ENCODE results near the gene STRAP.

The STRAP gene

DNA sequence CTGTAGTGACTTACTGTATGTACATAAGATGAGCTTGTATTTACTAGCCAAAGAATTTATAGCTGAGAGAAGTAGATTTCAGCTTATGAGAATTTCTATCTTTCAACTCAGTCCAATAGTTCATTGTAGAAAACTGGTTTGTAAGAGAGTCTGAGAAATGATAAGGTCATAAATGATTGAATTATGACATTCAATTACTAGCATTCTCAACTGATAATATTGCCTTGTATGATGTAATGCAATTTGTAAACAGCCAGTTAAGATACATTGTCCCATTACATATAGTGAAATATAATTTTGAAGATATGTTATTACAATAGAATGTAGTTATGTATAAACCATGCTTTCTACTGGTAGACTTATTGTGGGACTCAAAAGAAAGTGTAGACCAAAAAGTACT lies 42.5 kb upstream of the STRAP start:
- Histone ChIP-seq H3K9ac (no peak overlapping the region), H3K9me3 (ENCODE audit: control insufficient read depth, low read length) (no peaks in the 10 kb centered on the region)
- TF ChIP-seq, protein P1, sequence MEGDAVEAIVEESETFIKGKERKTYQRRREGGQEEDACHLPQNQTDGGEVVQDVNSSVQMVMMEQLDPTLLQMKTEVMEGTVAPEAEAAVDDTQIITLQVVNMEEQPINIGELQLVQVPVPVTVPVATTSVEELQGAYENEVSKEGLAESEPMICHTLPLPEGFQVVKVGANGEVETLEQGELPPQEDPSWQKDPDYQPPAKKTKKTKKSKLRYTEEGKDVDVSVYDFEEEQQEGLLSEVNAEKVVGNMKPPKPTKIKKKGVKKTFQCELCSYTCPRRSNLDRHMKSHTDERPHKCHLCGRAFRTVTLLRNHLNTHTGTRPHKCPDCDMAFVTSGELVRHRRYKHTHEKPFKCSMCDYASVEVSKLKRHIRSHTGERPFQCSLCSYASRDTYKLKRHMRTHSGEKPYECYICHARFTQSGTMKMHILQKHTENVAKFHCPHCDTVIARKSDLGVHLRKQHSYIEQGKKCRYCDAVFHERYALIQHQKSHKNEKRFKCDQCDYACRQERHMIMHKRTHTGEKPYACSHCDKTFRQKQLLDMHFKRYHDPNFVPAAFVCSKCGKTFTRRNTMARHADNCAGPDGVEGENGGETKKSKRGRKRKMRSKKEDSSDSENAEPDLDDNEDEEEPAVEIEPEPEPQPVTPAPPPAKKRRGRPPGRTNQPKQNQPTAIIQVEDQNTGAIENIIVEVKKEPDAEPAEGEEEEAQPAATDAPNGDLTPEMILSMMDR (IDR thresholded peaks at IDR 0.05): no peak

DNA sequence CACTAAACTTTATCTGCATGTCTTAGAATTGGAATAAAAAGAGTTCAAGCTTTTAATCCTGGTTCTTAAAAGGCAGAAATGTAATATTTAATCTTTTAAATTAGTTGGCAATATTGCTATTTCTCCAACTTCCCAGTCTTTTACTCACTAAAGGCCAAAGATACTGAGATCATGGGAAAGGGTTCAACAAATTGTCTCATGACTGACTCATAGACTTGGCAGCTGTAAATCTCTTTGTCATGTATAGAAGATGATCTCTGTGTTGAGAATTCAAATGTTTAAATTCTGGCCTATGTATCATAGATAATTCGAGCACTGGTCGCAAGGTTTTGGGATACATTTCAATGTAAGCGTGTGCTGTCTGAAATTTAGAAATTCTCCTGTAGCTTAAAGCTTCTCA lies 40.1 kb upstream of the STRAP start:
- Histone ChIP-seq H2AFZ (no peak overlapping the region), H3K36me3 (ENCODE audit: control insufficient read depth, insufficient read depth, low read length) (no peaks in the 10 kb centered on the region), H3K4me3 (ENCODE audit: low read depth, low read length) (no peak overlapping the region), H3K4me2 (ENCODE audit: low read length) (no peak overlapping the region), H3K9me3 (ENCODE audit: control insufficient read depth, low read length) (no peaks in the 10 kb centered on the region), H3K9ac (no peak overlapping the region), H3K79me2 (no peaks in the 10 kb centered on the region), H3K27me3 (ENCODE audit: control insufficient read depth, insufficient read depth, low read length) (no peaks in the 10 kb centered on the region), H3K27ac (no peak overlapping the region), H3K4me1 (no peaks in the 10 kb centered on the region)
- TF ChIP-seq, protein P1 (IDR thresholded peaks at IDR 0.05): no peak

More for the DNA sequence above, 42.5 kb upstream of the STRAP start:
- Histone ChIP-seq H3K27ac (no peak overlapping the region), H2AFZ (no peak overlapping the region), H3K27me3 (ENCODE audit: control insufficient read depth, insufficient read depth, low read length) (no peaks in the 10 kb centered on the region), H3K4me2 (ENCODE audit: low read length) (no peak overlapping the region), H3K4me3 (ENCODE audit: low read depth, low read length) (no peak overlapping the region), H3K4me1 (no peaks in the 10 kb centered on the region), H3K79me2 (no peaks in the 10 kb centered on the region), H3K36me3 (ENCODE audit: control insufficient read depth, insufficient read depth, low read length) (no peaks in the 10 kb centered on the region)

DNA sequence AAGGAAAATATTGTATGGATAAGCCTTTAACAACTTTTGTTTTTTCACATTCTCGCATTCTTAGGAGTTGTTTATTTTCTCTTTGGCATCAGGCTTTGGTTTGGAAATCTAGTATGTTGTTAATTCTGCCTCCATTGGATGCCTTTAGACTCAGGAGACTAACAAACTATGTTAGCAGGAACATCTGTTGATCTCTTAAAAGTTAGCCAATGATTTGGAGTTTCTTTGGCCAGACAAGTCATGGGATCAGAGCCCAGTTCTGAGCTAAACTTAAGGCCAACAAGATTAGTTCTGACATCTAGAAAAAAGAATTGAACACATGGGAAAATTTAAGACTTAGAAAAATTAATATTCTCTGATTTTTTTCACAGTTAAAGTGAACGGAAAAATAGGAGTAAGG lies 35.3 kb upstream of the STRAP start:
- Histone ChIP-seq H3K27me3 (ENCODE audit: control insufficient read depth, insufficient read depth, low read length) (no peaks in the 10 kb centered on the region), H3K27ac (no peak overlapping the region), H3K79me2 (no peaks in the 10 kb centered on the region), H3K9me3 (ENCODE audit: control insufficient read depth, low read length) (no peaks in the 10 kb centered on the region), H2AFZ (no peak overlapping the region), H3K4me2 (ENCODE audit: low read length) (no peak overlapping the region), H3K9ac (no peak overlapping the region), H3K36me3 (ENCODE audit: control insufficient read depth, insufficient read depth, low read length) (no peaks in the 10 kb centered on the region), H3K4me3 (ENCODE audit: low read depth, low read length) (no peak overlapping the region), H3K4me1 (no peaks in the 10 kb centered on the region)
- TF ChIP-seq, protein P1 (IDR thresholded peaks at IDR 0.05): no peak

DNA sequence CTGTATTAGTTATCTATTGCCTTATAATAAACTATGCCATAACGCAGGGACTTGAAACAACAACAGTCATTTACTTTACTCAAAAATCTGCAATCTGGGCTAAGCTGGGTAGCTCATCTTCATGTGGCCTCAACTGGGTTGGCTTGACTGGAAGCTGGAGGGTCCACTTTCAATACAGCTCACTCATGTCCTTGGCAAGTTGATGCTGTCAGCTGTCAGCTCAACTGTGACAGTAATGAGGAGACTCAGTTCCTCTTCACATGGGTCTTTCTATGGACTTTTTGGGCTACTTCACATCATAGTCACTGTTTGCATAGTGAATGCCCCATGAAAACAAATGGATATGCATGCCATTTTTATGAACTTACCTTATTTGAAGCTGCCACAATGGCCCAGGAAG lies 33.6 kb upstream of the STRAP start:
- Histone ChIP-seq H3K9me3 (ENCODE audit: control insufficient read depth, low read length) (no peaks in the 10 kb centered on the region), H3K27ac (no peak overlapping the region), H3K79me2 (no peaks in the 10 kb centered on the region), H3K36me3 (ENCODE audit: control insufficient read depth, insufficient read depth, low read length) (no peaks in the 10 kb centered on the region), H3K9ac (no peak overlapping the region), H3K4me1 (no peaks in the 10 kb centered on the region), H3K27me3 (ENCODE audit: control insufficient read depth, insufficient read depth, low read length) (no peaks in the 10 kb centered on the region), H2AFZ (no peak overlapping the region), H3K4me2 (ENCODE audit: low read length) (no peak overlapping the region), H3K4me3 (ENCODE audit: low read depth, low read length) (no peak overlapping the region)
- TF ChIP-seq, protein P1 (IDR thresholded peaks at IDR 0.05): no peak

DNA sequence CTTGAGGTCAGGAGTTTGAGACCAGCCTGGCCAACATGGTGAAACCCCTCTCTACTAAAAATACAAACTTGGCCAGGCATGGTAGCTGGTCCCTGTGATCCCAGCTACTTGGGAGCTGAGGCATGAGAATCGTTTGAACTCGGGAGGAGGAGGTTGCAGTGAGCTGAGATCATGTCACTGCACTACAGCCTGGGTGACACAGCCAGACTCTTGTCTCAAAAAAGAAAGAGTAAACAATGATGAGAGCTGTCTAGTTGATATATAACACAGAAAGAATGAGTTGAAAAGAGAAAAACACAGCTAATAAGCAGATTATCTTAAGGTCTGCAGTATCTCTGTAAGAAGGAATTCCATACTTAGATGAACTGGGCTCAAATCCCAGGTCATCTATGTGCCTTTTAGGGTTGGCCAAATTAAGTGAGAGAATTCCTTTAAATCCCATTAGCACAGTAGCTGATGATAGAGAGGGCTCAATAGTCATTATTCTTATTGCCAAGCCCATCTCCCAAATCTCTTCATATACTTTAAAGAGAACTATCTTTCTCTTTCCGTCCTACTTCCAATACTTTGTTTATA lies 31.1 kb upstream of the STRAP start:
- no peak overlapping the region for H3K4me2 ChIP-seq (ENCODE audit: low read length)
- H3K9me3 ChIP-seq (ENCODE audit: control insufficient read depth, low read length): no peaks in the 10 kb centered on the region
- no peaks in the 10 kb centered on the region for H3K27me3 ChIP-seq (ENCODE audit: control insufficient read depth, insufficient read depth, low read length)
- H2AFZ ChIP-seq: no peak overlapping the region
- H3K4me1 ChIP-seq: no peaks in the 10 kb centered on the region
- TF ChIP-seq, protein P1 (IDR thresholded peaks at IDR 0.05): no peak
- no peak overlapping the region for H3K27ac ChIP-seq
- no peak overlapping the region for H3K4me3 ChIP-seq (ENCODE audit: low read depth, low read length)
- no peaks in the 10 kb centered on the region for H3K36me3 ChIP-seq (ENCODE audit: control insufficient read depth, insufficient read depth, low read length)
- H3K9ac ChIP-seq: no peak overlapping the region
- no peaks in the 10 kb centered on the region for H3K79me2 ChIP-seq

Measured in parathyroid adenoma (tissue), 2 donors.